Esophagus squamous epithelium (tissue), 4 donors: Measurements from ENCODE around the gene MLLT10.

Source experiments
- POLR2A ChIP-seq, 4 donors: fragments of 450-650 bp; IDR thresholded peaks; one replicate each; pipeline ENCODE4 v1.6.1; 2017; ENCODE audit warnings: antibody characterized with exemption in 4 of 4, mild to moderate bottlenecking in 4 of 4, moderate library complexity in 3 of 4
- TF ChIP-seq, protein P1 (sequence below), 6 experiments: fragments of 450-650 bp in 4 of 6; fragments of 200-600 bp in 2 of 6; sonication (generic) in 2 of 6; IDR thresholded peaks; one replicate each; pipeline ENCODE4 v1.5.1; 2016 to 2019; ENCODE audit warnings: antibody characterized with exemption in 6 of 6, mild to moderate bottlenecking in 4 of 6, moderate library complexity in 4 of 6

DNA sequence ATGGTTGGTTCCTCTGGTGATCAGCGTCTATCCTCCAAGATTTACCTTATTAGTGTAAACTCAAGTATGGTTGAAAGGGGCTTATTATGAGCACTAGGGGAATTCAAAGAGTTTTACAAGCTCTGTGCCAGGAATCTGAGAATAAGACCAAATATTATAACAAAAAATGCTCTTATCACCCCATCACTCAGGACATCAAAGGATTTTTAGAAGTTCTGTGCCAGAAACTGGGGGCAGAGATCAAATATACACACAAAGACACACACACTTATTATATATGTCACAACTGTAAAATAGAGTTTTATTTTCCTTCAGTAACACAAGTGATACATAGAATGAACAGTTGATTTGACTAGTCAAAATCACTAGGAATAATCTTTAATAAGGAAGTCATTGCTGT is 89.3 kb downstream of the MLLT10 start:
- TF ChIP-seq, protein P1, sequence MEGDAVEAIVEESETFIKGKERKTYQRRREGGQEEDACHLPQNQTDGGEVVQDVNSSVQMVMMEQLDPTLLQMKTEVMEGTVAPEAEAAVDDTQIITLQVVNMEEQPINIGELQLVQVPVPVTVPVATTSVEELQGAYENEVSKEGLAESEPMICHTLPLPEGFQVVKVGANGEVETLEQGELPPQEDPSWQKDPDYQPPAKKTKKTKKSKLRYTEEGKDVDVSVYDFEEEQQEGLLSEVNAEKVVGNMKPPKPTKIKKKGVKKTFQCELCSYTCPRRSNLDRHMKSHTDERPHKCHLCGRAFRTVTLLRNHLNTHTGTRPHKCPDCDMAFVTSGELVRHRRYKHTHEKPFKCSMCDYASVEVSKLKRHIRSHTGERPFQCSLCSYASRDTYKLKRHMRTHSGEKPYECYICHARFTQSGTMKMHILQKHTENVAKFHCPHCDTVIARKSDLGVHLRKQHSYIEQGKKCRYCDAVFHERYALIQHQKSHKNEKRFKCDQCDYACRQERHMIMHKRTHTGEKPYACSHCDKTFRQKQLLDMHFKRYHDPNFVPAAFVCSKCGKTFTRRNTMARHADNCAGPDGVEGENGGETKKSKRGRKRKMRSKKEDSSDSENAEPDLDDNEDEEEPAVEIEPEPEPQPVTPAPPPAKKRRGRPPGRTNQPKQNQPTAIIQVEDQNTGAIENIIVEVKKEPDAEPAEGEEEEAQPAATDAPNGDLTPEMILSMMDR (IDR thresholded peaks at IDR 0.05), result no peak
- TF ChIP-seq POLR2A (IDR thresholded peaks at IDR 0.05), result no peak
